GM13977 (cell line): ENCODE results near the gene PDE2A.

Experiments
- DNase-seq: peaks from one replicate; pipeline ENCODE4 v3.0.0; 2012; ENCODE audit warnings: low spot score
- CTCF ChIP-seq: IDR thresholded peaks from 2 replicates; pipeline ENCODE4 v1.5.1; 2012; ENCODE audit warnings: mild to moderate bottlenecking, control low read depth; ENCODE audit not compliant: insufficient read depth; ENCODE audit errors: extremely low read depth, missing control alignments
- in situ Hi-C: fragments of 300-500 bp; cut with MboI; formaldehyde crosslinking; loops from one replicate; pipeline ENCODE4 v1.12.0; 2022; ENCODE audit warnings: low sequenced_read_pairs, low pct_unique_long_range_greater_than_20kb, mixed read lengths, inconsistent platforms; ENCODE audit not compliant: unreplicated experiment

Gene PDE2A

DNA sequence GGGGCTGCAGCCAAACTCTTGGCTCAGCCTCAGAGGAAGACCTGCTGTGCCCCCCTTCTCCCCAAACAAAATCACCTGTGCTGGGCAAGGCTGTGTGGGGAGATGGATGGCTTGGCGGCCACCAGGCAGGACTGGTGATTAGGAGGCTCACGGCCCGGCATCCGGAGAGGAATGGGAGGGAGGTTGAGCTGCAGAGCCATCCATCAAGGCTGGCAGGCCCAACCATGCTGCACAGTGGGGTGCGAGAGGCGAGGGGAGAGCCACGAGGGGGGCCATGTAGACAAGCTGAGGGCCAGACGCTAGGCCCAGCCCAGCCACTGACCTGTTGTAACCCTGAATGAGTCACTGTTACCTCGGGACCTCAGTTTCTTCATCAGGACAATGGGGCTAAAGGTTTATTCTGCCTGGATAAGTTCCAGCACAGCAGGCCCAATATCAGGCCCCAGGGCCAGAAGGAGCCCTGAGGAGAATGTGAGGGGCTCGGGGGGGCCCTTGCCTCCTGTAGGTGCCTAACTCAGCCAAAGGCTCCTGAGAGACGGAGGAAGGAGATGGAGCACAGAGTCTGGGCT, 18.2 kb downstream of the PDE2A start:
- DNase-seq, result no peak
- TF ChIP-seq CTCF, result no peak
- in situ Hi-C loops, result no loop called here

GRCh38 chr11:72655014-72655413, 19.2 kb downstream of the PDE2A start:
- in situ Hi-C loops, result no loop called here
- DNase-seq, result no peak
- TF ChIP-seq CTCF, result no peak

- in situ Hi-C loops, result no loop called here
- no peak for TF ChIP-seq CTCF
- no peak for DNase-seq
Measured at GRCh38 chr11:72653649-72654048, 20.6 kb downstream of the PDE2A start.

DNA sequence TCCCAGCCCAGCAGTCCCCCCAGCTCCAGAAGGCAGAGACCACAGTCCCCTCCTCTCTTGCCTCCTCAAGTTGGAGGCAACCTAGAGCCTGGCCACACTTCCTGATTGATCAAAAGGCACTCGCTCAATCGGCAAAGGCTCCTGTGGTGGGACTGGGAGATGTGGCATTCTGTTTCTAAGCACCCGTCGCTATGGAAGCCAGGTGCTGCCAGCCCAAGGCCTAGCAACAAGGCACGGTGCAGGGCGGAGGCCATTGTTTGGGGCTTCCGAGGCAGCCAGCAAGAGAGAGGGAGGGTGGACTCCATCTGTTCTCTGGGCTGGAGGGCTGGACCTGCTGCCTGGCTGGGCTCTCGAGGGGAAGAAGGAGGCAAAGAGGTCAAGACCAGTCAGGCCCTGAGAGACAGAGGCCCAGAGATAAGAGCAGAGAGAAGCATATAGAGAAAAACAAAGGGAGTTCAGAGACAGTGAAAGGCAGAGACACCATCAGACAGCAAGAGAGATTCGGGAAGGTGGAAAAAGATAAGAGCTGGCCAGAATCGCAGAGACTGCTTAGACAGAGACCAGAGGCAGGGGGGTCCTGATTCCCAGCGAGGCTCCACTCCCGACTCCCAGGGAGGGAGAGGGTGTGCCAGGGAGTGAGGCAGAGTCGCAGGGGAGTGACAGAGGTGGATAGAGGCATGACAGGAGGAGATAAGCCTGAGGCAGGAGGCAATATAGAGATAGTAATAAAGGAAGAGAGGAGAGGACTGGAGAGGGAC, 21.2 kb downstream of the PDE2A start:
- DNase-seq, result no peak
- TF ChIP-seq CTCF, result no peak
- in situ Hi-C loops, result no loop called here

DNA sequence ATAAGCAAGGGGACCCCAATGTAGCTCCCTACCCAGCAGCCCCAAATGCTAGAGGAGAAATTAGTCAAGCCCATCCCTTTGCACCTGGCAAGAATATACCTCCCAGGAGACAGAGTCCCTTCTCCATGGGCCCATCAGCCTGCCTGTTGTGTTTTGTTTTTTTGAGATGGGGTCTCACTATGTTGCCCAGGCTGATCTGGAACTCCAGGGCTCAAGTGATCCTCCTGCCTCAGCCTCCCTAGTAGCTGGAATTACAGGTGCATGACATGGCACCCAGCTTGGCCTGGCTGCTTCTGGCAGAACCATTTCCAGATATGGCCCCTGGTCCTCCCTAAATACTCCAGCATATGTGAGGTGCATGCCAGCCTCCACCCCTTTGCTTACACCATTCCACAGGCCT, 22.1 kb downstream of the PDE2A start:
- in situ Hi-C loops, result no loop called here
- no peak for TF ChIP-seq CTCF
- no peak for DNase-seq

GRCh38 chr11:72649215-72649976, 24.8 kb downstream of the PDE2A start:
- no peak for DNase-seq
- no peak for TF ChIP-seq CTCF
- in situ Hi-C loops, result loop anchor here (10.0 kb wide), 1 partner anchor 65 kb away; no protein-coding TSS in a partner anchor
